GM10266 (cell line): ENCODE measurements around the gene PDE6H.

ENCODE experiments used
- DNase-seq: peaks from one replicate; pipeline ENCODE4 v3.0.0; 2012; ENCODE audit errors: extremely low spot score
- TF ChIP-seq, protein P1 (sequence below): IDR thresholded peaks from 2 replicates; pipeline ENCODE4 v1.5.1; 2012; ENCODE audit warnings: mild to moderate bottlenecking, low read depth; ENCODE audit not compliant: control insufficient read depth, insufficient read depth; ENCODE audit errors: missing control alignments

PDE6H gene

DNA sequence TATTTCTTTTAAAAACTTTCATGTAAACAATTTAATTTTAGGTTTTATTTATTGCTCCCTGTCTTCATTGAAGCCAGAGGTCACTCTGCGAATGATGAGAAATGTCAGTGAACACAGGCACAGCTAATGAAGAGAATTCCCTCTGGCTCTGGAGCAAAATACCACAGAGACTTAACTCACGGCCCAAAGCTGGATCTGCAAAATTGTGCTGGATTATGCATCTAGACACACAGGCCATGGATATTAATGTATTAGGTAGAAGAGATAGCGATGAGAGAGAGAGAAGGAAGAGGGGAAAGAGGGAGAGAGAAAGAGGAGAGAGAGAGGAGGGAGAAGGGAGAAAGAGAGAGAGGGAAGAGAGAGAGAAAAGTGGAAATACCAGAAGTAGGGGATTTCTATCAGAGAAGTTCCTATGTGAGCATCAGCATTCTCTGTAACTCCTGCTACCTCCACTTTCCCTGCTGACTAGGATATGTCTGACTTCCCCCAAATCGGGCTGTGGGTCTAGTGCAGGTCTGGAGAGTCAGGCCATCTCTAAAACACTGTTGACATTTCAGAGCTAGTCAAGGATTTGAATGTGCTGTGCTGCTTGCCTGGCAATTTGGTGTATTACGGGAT, 15.2 kb upstream of the PDE6H start:
- no peak for DNase-seq
- TF ChIP-seq, protein P1, sequence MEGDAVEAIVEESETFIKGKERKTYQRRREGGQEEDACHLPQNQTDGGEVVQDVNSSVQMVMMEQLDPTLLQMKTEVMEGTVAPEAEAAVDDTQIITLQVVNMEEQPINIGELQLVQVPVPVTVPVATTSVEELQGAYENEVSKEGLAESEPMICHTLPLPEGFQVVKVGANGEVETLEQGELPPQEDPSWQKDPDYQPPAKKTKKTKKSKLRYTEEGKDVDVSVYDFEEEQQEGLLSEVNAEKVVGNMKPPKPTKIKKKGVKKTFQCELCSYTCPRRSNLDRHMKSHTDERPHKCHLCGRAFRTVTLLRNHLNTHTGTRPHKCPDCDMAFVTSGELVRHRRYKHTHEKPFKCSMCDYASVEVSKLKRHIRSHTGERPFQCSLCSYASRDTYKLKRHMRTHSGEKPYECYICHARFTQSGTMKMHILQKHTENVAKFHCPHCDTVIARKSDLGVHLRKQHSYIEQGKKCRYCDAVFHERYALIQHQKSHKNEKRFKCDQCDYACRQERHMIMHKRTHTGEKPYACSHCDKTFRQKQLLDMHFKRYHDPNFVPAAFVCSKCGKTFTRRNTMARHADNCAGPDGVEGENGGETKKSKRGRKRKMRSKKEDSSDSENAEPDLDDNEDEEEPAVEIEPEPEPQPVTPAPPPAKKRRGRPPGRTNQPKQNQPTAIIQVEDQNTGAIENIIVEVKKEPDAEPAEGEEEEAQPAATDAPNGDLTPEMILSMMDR = no peak

DNA sequence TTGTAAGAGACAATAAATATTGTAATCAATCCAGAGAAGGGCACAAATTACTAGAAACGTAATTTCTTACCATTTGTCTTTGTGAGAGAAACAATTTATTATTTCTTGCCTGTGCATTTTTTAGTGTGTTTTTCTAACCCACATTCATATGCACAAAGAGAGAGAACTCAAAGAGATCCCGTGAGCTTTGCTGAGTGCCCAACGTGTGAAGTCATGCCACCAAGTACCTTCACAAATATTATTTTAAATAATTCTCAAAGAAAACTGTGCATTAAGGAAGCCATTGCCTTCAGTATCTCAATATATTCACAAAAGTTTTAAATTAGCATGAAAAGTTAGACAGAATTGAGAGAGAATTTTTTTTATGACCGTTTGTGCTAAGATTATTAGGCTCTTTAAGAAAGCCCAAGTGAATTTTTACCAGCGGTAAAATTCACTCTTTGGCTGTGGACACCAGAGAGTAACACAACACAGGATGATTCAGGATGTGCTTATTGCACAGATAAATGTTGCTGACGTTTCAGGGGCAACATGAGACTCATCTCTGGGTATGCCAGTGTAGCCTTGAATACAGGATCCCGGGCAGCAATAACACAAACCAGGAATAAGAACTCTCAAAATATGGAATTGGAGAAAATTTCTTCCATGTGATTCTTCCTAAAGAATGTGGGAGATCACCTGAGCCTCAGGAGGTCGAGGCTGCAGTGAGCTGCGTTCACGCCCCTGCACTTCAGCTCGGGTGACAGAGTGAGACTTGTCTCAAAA, 14.3 kb upstream of the PDE6H start:
- TF ChIP-seq, protein P1 = no peak
- no peak for DNase-seq

DNA sequence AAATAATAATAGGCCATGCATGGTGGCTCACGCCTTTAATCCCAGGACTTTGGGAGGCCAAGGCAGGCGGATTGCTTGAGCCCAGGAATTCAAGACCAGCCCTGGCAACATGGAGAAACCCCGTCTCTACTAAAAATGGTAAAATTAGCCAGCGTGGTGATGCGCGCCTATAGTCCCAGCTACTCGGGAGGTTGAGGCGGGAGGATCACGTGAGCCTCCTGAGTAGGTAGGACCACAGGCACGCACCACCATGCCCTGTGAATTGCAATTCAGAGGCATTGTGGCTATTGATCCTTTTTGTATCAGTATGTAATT, 13.8 kb upstream of the PDE6H start:
- DNase-seq = no peak
- TF ChIP-seq, protein P1 = no peak

DNA sequence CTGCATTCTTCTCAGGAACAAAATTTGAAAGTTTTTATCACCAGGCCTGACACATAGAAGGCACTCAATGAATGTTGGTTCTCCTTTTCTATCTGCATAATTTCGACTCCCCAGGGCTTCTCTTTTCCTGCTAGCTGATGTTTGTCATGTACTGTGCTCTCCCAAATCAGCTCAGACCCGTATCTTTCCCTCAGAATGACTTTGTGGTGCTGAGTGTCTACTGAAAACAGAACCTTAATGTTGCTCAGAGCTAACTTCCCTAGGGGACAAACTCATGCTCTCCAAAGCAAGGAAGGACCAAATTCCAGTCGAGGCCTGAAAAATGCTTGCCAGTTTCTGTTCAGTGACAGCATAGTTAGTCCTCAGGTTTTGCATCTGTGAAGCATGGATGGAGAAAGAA, 13.4 kb upstream of the PDE6H start:
- DNase-seq = no peak
- TF ChIP-seq, protein P1 = no peak

DNA sequence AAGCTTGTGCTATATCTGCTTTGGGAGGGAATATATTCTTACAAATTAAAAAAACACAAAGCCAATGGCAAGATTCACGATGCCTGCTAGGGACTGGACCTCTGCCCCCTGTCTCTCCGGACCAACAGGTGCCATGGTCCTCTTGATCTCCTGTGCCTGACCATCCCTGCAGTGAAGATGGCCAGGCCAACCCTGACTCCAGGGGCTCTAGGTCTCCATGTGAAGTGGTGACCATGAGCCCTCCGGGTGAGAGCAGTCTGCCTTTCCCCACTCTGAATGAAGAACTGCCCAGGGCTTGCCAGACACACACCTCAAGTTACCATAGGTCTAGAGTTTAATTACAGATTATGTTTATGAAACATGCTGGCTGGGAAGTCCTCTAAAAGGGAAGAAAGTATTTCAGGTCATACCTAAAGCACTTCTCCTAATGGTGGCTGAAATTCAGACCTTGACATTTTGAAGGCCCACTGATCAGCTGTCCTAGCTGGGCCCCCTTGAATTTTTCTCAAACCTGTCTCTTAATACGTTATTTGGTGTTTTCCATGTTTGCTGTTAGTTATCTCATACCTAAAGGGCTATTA, 12.8 kb upstream of the PDE6H start:
- no peak for DNase-seq

DNA sequence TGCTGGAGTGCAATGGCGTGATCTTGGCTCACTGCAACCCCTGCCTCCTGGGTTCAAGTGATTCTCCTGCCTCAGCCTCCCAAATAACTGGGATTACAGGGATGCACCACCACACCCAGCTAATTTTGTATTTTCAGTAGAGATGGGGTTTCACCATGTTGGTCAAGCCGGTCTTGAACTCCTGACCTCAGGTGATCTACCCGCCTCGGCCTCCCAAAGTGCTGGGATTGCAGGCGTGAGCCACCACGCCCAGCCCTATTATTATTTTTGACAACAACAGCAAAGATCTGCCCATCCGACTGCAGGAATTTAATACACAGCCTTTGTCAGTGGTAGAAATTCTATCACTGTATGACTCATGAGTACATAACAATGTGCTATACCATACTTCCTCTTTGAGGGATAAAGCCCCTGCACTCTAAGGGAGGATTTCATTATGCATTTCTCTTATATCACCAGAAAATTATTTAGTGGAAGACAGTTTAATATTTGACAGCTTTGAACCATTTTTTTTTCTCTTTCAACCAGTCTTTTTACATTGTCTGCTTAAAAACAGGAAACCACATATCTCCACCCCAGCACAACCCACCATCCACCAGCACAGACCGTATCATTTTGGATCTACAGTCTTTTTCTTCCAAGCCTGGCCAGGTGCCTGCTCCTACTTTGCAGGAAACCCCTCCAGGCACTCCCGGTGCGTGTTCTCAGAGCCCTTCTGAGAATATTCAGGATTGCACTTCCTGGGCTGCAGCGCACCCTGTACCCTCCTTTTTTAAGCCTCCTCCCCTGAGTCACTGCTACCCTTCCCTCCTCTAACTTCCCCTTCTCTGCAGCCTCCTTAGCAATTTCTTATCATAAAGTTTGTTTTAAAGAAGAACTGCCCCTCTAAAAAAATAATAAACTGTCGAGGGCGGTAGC, 12.0 kb upstream of the PDE6H start:
- TF ChIP-seq, protein P1 = no peak
- peak; percentile 24 for DNase-seq

More for the DNA sequence above, 12.8 kb upstream of the PDE6H start:
- TF ChIP-seq, protein P1 = no peak
